Heart left ventricle (tissue), 13 donors: ENCODE data around the gene UQCC3.
A peak's percentile ranks its signal among the peaks of the same experiment; 100 is the strongest.

Experiments
- CTCF ChIP-seq, 12 donors: fragments of 200-600 bp; sonication (generic) in 4 of 12; IDR thresholded peaks; one replicate each; pipeline versions ENCODE4 v1.5.0 to v1.8.0; 2018 to 2022; ENCODE audit warnings: antibody characterized with exemption in 12 of 12, mild to moderate bottlenecking in 5 of 12
- POLR2A ChIP-seq, 2 donors: fragments of 450-650 bp; IDR thresholded peaks; one replicate each; pipeline ENCODE4 v1.6.1; 2017; ENCODE audit warnings: antibody characterized with exemption in 2 of 2, mild to moderate bottlenecking in 2 of 2, moderate library complexity in 2 of 2
- donor health status: ischemic (EF 13 %, LVEDD 7.1; RV severe dilation, severe dysfunction).
- donor health status: DM: no; HTN: yes; CAD: no.
- donor health status: DM: no; HTN: no; CAD: no.
- donor health status: ischemic (EF 25% LVEDD 6.9; RV normal size, moderate dysfunction).
- donor health status: ischemic (EF 25% LVEDD 5.7; RV mildly dilated, moderate dysfunction).
- donor health status: ischemic (EF 35%, LVEDD 5.7; RV mildly dilated, moderate dysfunction).
- donor health status: nonischemic (EF 11% LVEDD 7.7; RV severe dilation, severe dysfunction).
- donor health status: DM: yes; HTN: yes; CAD: no.
- donor health status: PGD.
- donor health status: ischemic (EF 29% LVEDD 5.4; RV normal size, mild dysfunction).
- donor health status: nonischemic (EF 23%, LVEDD 6.1; RV moderate dilation, normal function).

GRCh38 chr11:62694455-62695167 is 23.1 kb downstream of the UQCC3 start:
- TF ChIP-seq CTCF (IDR thresholded peaks at IDR 0.05) (peak; percentile 69 to 90 (median 81)), POLR2A (IDR thresholded peaks at IDR 0.05) (no peak)
